ENCODE data around the gene CAMTA1. TPM values are rescaled to one million over a fixed set of nuclear protein-coding genes. Genes with fewer than 3 reads are reported as not detected.
"Not testable (repeated sequence)": the region's sequence is repeated elsewhere in the genome, so short reads cannot be mapped to it uniquely, and the experiment has no call there.

CAMTA1 gene
- total RNA-seq, 1 experiment from 2014 or later: 105 TPM

GRCh38 chr1:7149080-7149838 lies 364.0 kb downstream of the CAMTA1 start:
- no peak for DNase-seq (ENCODE audit: low read depth)

- no peak for DNase-seq (ENCODE audit: low read depth)
Observed at GRCh38 chr1:7150724-7151280, 365.5 kb downstream of the CAMTA1 start.

GRCh38 chr1:7151978-7152377 lies 366.7 kb downstream of the CAMTA1 start:
- no peak for DNase-seq (ENCODE audit: low read depth)

GRCh38 chr1:7152655-7153054 lies 367.4 kb downstream of the CAMTA1 start:
- DNase-seq (ENCODE audit: low read depth): no peak

- DNase-seq (ENCODE audit: low read depth): no peak
Observed at GRCh38 chr1:7153464-7153863, 368.2 kb downstream of the CAMTA1 start.

- no peak for DNase-seq (ENCODE audit: low read depth)
Observed at GRCh38 chr1:7159116-7159781, 374.0 kb downstream of the CAMTA1 start.

- DNase-seq (ENCODE audit: low read depth): not testable (repeated sequence)
Observed at GRCh38 chr1:7168554-7168953, 383.3 kb downstream of the CAMTA1 start.

- DNase-seq (ENCODE audit: low read depth): no peak
Observed at GRCh38 chr1:7171168-7171567, 385.9 kb downstream of the CAMTA1 start.

GRCh38 chr1:7171574-7171973 lies 386.3 kb downstream of the CAMTA1 start:
- no peak for DNase-seq (ENCODE audit: low read depth)

- DNase-seq (ENCODE audit: low read depth): no peak
Observed at GRCh38 chr1:7172804-7173203, 387.6 kb downstream of the CAMTA1 start.

GRCh38 chr1:7174561-7174960 lies 389.3 kb downstream of the CAMTA1 start:
- no peak for DNase-seq (ENCODE audit: low read depth)

GRCh38 chr1:7174980-7175906 lies 390.0 kb downstream of the CAMTA1 start:
- no peak for DNase-seq (ENCODE audit: low read depth)

- DNase-seq (ENCODE audit: low read depth): peak; percentile 16
Observed at GRCh38 chr1:7177021-7177420, 391.8 kb downstream of the CAMTA1 start.

GRCh38 chr1:7177438-7178146 lies 392.3 kb downstream of the CAMTA1 start:
- DNase-seq (ENCODE audit: low read depth): no peak

- no peak for DNase-seq (ENCODE audit: low read depth)
Observed at GRCh38 chr1:7178336-7178735, 393.1 kb downstream of the CAMTA1 start.

- DNase-seq (ENCODE audit: low read depth): no peak
Observed at GRCh38 chr1:7178741-7179140, 393.5 kb downstream of the CAMTA1 start.

GRCh38 chr1:7185721-7186120 lies 400.5 kb downstream of the CAMTA1 start:
- DNase-seq (ENCODE audit: low read depth): no peak

- DNase-seq (ENCODE audit: low read depth): no peak
Observed at GRCh38 chr1:7186382-7187111, 401.3 kb downstream of the CAMTA1 start.

GRCh38 chr1:7187112-7187493 lies 401.8 kb downstream of the CAMTA1 start:
- no peak for DNase-seq (ENCODE audit: low read depth)

- no peak for DNase-seq (ENCODE audit: low read depth)
Observed at GRCh38 chr1:7190261-7190660, 405.0 kb downstream of the CAMTA1 start.

GRCh38 chr1:7192453-7192852 lies 407.2 kb downstream of the CAMTA1 start:
- no peak for DNase-seq (ENCODE audit: low read depth)
